ENCODE data around the gene SUPT6H. TPM values are rescaled to one million over a fixed set of nuclear protein-coding genes. Genes with fewer than 3 reads are reported as not detected.

The SUPT6H gene
- total RNA-seq, 1 experiment from 2014 or later, result 16.8 TPM

DNA sequence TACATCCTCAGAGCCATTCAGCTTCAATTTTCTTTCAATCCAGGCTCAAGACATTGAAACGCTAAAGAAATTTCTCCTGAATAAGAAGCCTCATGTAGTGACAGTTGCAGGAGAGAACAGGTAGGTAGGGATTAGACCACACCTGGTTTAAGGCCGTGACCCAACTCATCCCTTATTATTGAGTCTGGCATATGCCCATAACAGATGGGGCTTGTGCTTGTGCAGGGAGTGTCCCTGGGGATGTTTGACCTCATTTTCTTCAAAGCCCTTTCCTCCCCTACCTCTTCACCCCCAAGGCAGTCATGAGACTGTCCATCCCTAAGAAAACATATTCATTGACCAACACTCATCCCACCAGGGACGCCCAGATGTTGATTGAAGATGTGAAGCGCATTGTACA, 24.3 kb downstream of the SUPT6H start:
- DNase-seq (ENCODE audit: low read depth), result no peak
- in situ Hi-C loops (cut with HindIII; ENCODE audit: low pct_unique_long_range_greater_than_20kb, low sequenced_read_pairs), result no loop called here

GRCh38 chr17:28688481-28688880, 26.5 kb downstream of the SUPT6H start:
- in situ Hi-C loops (cut with HindIII; ENCODE audit: low pct_unique_long_range_greater_than_20kb, low sequenced_read_pairs), result no loop called here
- no peak for DNase-seq (ENCODE audit: low read depth)

- DNase-seq (ENCODE audit: low read depth), result no peak
- in situ Hi-C loops (cut with HindIII; ENCODE audit: low pct_unique_long_range_greater_than_20kb, low sequenced_read_pairs), result no loop called here
Observed at GRCh38 chr17:28689011-28689410, 27.0 kb downstream of the SUPT6H start.

GRCh38 chr17:28693869-28694268, 31.9 kb downstream of the SUPT6H start:
- in situ Hi-C loops (cut with HindIII; ENCODE audit: low pct_unique_long_range_greater_than_20kb, low sequenced_read_pairs), result no loop called here
- no peak for DNase-seq (ENCODE audit: low read depth)

DNA sequence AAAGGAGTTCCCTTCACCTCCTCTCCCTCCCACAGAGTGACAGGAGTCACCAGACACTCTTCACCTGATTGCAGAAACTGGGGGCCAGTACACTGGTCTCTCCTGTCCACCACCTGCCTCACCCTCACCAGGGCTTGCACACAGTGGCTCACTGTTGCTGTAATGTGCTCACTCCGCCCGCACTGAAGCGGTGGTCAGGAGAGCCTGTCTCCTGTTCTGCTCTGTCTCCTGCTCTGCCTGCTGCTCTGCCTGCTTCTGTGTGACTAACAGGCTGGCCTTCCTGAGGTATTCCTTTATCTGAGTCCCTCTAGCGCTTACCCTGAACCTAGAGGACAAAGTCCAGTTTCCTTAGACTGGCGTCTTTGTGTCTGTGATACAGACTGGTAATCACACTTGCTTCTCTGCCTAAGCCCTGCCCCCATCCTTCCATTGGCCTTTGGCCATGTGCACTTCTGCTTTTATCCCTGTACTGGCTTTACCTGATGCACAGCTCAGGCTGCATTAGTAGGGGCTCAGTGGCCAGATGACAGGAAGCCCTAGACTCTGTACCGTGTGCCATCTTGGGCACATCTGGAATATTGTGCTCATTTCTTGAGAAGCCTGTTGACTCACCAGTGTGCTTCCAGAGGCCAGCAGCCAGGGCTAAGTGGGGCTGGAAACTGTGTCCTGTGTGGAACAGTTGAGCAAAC, 36.4 kb downstream of the SUPT6H start:
- in situ Hi-C loops (cut with HindIII; ENCODE audit: low pct_unique_long_range_greater_than_20kb, low sequenced_read_pairs), result no loop called here
- DNase-seq (ENCODE audit: low read depth), result peak; percentile 91

DNA sequence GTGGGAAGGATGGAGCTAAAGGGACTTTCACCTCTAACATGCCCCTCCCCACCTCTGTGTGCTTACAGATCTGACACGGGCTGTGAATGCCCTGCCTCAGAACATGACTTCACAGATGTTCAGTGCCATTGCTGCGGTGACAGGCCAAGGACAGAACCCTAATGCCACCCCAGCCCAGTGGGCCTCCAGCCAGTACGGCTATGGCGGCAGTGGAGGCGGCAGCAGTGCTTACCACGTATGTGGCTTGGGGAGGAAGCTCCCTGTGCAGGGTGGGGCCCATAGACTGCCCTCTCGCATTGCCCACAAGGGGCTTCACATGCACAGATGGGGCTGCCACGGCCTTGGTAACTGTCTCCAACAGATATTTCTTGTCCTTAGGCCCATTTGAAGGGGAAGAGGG, 38.3 kb downstream of the SUPT6H start:
- no peak for DNase-seq (ENCODE audit: low read depth)
- in situ Hi-C loops (cut with HindIII; ENCODE audit: low pct_unique_long_range_greater_than_20kb, low sequenced_read_pairs), result no loop called here

- no peak for DNase-seq (ENCODE audit: low read depth)
- in situ Hi-C loops (cut with HindIII; ENCODE audit: low pct_unique_long_range_greater_than_20kb, low sequenced_read_pairs), result no loop called here
Observed at GRCh38 chr17:28700830-28701492, 39.0 kb downstream of the SUPT6H start.

- DNase-seq (ENCODE audit: low read depth), result no peak
- in situ Hi-C loops (cut with HindIII; ENCODE audit: low pct_unique_long_range_greater_than_20kb, low sequenced_read_pairs), result no loop called here
Observed at GRCh38 chr17:28702026-28702751, 40.2 kb downstream of the SUPT6H start.

- in situ Hi-C loops (cut with HindIII; ENCODE audit: low pct_unique_long_range_greater_than_20kb, low sequenced_read_pairs), result no loop called here
Observed at GRCh38 chr17:28702752-28703150, 40.7 kb downstream of the SUPT6H start.

GRCh38 chr17:28703552-28704218, 41.7 kb downstream of the SUPT6H start:
- no peak for DNase-seq (ENCODE audit: low read depth)
- in situ Hi-C loops (cut with HindIII; ENCODE audit: low pct_unique_long_range_greater_than_20kb, low sequenced_read_pairs), result no loop called here

More at GRCh38 chr17:28702752-28703150, 40.7 kb downstream of the SUPT6H start:
- no peak for DNase-seq (ENCODE audit: low read depth)

- DNase-seq (ENCODE audit: low read depth), result no peak
- in situ Hi-C loops (cut with HindIII; ENCODE audit: low pct_unique_long_range_greater_than_20kb, low sequenced_read_pairs), result no loop called here
Observed at GRCh38 chr17:28704219-28704858, 42.3 kb downstream of the SUPT6H start.

DNA sequence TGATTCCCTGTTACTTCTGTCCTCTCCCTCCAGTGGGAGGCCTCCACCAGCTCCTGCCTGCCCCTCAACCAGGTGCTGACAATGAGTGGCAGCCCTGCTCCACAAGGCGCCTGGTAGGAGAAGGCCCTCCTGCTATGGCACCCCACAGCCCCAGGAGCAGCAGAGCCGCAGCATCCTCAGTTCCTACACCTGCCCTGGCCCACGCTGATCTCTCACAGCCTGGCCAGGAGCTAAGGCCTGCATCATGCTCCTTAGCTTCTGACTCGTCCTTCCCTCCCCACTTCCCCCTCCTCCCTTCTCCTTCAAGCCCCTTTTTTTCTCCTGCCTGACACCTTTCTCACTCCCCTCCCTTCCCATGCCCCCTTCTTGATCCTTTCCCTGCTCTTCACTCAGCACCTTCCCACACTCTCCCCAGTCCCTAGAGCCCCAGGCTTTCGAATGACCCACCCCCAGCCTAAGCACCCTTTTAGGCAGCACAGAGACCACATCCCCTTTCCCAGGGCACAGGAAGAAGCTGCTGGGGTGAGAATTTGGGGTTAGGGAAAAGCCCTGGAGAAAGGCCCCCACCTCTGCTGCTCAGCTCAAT, 43.2 kb downstream of the SUPT6H start:
- DNase-seq (ENCODE audit: low read depth), result no peak
- in situ Hi-C loops (cut with HindIII; ENCODE audit: low pct_unique_long_range_greater_than_20kb, low sequenced_read_pairs), result no loop called here

DNA sequence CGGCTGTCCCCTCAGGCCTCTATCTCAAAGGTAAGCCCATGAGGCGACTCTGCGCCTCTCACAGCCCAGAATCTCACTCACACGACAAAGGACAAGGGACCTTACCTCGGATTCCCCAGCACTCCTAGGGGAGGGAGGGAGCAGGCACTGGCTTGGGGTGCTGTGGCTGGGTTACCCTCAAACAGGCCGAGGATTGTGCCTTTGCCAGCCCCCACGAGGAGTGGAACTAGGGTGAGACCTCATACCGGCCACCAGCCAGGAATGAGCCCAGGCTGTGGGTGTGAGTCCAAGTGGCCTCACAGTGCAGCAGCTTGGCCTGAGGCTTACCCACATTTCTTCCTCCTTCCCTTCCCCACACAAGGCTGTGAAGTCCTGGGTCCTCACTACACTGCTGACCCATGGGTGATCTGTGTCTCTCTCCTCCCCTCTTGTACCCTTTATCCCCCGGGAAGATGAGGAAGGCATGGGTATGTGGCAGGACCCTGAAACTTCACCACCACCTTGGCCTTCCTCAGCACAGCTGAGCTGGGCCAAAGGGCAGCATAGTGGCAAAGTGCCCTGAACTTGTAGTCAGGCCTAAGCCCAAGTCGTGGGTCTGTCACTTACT, 43.8 kb downstream of the SUPT6H start:
- no peak for DNase-seq (ENCODE audit: low read depth)
- in situ Hi-C loops (cut with HindIII; ENCODE audit: low pct_unique_long_range_greater_than_20kb, low sequenced_read_pairs), result no loop called here

- in situ Hi-C loops (cut with HindIII; ENCODE audit: low pct_unique_long_range_greater_than_20kb, low sequenced_read_pairs), result no loop called here
- no peak for DNase-seq (ENCODE audit: low read depth)
Observed at GRCh38 chr17:28706471-28707338, 44.7 kb downstream of the SUPT6H start.

GRCh38 chr17:28707339-28707720, 45.3 kb downstream of the SUPT6H start:
- no peak for DNase-seq (ENCODE audit: low read depth)
- in situ Hi-C loops (cut with HindIII; ENCODE audit: low pct_unique_long_range_greater_than_20kb, low sequenced_read_pairs), result no loop called here

GRCh38 chr17:28710861-28711722, 49.1 kb downstream of the SUPT6H start:
- DNase-seq (ENCODE audit: low read depth), result peak; percentile 91
- in situ Hi-C loops (cut with HindIII; ENCODE audit: low pct_unique_long_range_greater_than_20kb, low sequenced_read_pairs), result no loop called here
